Brain microvascular endothelial cell (primary cell): Measurements from ENCODE around the gene ZNF780B.

ENCODE experiments used
- DNase-seq: peaks from one replicate; pipeline ENCODE4 v3.0.0-alpha.2; 2020
- H3K27ac ChIP-seq: fragments of 250-450 bp; sonication (Bioruptor Pico); 2 replicates; pipeline ENCODE4 v1.5.1; 2020; ENCODE audit warnings: mild to moderate bottlenecking, moderate library complexity
- H3K27me3 ChIP-seq: fragments of 250-450 bp; sonication (Bioruptor Pico); replicated peaks from 2 replicates; pipeline ENCODE4 v1.5.1; 2020; ENCODE audit warnings: mild to moderate bottlenecking
- H3K36me3 ChIP-seq: fragments of 250-450 bp; sonication (Bioruptor Pico); replicated peaks from 2 replicates; pipeline ENCODE4 v1.5.1; 2020; ENCODE audit warnings: mild to moderate bottlenecking
- H3K4me3 ChIP-seq: 2 replicates; pipeline ENCODE4 v1.5.1; 2011; ENCODE audit warnings: low read depth, mild to moderate bottlenecking, control low read depth, low read length, moderate library complexity
- CTCF ChIP-seq: IDR thresholded peaks from 2 replicates; pipeline ENCODE4 v1.5.1; 2011; ENCODE audit warnings: low read depth, mild to moderate bottlenecking, moderate library complexity, low read length, control low read depth, inconsistent platforms; ENCODE audit errors: missing control alignments
- in situ Hi-C: cut with HindIII; loops from 2 replicates; pipeline ENCODE4 v1.10.0; 2017; ENCODE audit warnings: low sequenced_read_pairs, low pct_ligation_motif_present

Gene ZNF780B

GRCh38 chr19:40006273-40006691, 49.7 kb downstream of the ZNF780B start:
- H3K27ac ChIP-seq, result peak overlapping the region; percentile 65
- H3K36me3 ChIP-seq, result peaks cover 2% of the 10 kb centered on the region
- no peaks in the 10 kb centered on the region for H3K27me3 ChIP-seq
- in situ Hi-C loops, result no loop called here
- peak; percentile 94 for DNase-seq
- H3K4me3 ChIP-seq, result no peak overlapping the region
- no peak for TF ChIP-seq CTCF

DNA sequence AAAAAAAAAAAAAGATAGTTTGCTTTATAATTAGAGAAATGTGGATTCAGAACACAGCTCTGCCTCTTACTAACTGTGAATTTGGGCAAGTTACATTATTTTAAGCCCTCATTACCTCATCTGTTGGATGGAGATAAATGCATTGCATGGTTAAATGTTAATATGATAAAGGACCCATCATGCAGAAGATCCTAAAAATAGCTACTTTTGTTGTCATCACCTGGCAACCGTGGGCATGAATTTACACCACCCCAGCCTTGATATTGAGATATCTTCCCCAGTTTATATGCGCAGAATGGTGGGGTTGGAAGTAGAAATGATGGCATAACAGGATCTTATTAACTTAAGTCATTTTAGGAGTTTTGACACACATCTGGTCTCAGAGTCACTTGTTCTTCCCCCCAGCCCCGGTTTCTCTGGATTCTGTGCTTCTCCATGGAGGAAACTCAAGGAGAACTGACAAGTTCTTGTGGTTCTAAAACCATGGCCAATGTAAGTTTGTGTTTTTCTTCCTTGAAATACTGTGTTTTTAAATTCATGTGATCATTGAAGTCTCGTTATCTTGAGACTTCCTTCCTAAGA, 50.2 kb downstream of the ZNF780B start:
- in situ Hi-C loops, result no loop called here
- Histone ChIP-seq H3K27ac (peak overlapping the region; percentile 65), H3K4me3 (no peak overlapping the region), H3K36me3 (peaks cover 2% of the 10 kb centered on the region), H3K27me3 (no peaks in the 10 kb centered on the region)
- DNase-seq, result no peak
- TF ChIP-seq CTCF, result no peak

- no peak for TF ChIP-seq CTCF
- peak overlapping the region; percentile 67 for H3K27ac ChIP-seq
- in situ Hi-C loops, result no loop called here
- H3K27me3 ChIP-seq, result no peaks in the 10 kb centered on the region
- no peak overlapping the region for H3K4me3 ChIP-seq
- no peaks in the 10 kb centered on the region for H3K36me3 ChIP-seq
- no peak for DNase-seq
Observed at GRCh38 chr19:39998501-39998900, 57.5 kb downstream of the ZNF780B start.

- in situ Hi-C loops, result no loop called here
- Histone ChIP-seq H3K27ac (peak overlapping the region; percentile 67), H3K27me3 (no peaks in the 10 kb centered on the region), H3K4me3 (peak overlapping the region; percentile 90), H3K36me3 (no peaks in the 10 kb centered on the region)
- DNase-seq, result no peak
- TF ChIP-seq CTCF, result no peak
Observed at GRCh38 chr19:39997638-39998216, 58.3 kb downstream of the ZNF780B start.

- no peaks in the 10 kb centered on the region for H3K36me3 ChIP-seq
- TF ChIP-seq CTCF, result no peak
- H3K27ac ChIP-seq, result peak within 1 kb of the TSS; percentile 92
- DNase-seq, result peak; percentile 89
- in situ Hi-C loops, result no loop called here
- H3K27me3 ChIP-seq, result no peaks in the 10 kb centered on the region
- H3K4me3 ChIP-seq, result peak within 1 kb of the TSS; percentile 90
Observed at GRCh38 chr19:39996811-39997637, 59.0 kb downstream of the ZNF780B start, which contains the start of gene ZNF546. Gene ZNF546, plus strand, starts transcription at chr19:39997060. Its CDS starts 1,267 bp downstream, at chr19:39998327.
